Glomerular endothelial cell (primary cell): ENCODE results near the gene MARCO. TPM values are rescaled to one million over a fixed set of nuclear protein-coding genes. Genes with fewer than 3 reads are reported as not detected.

Source experiments
- DNase-seq: peaks from one replicate; pipeline ENCODE4 v3.0.0-alpha.2; 2011; ENCODE audit warnings: low read depth, low spot score; ENCODE audit errors: extremely low read depth
- total RNA-seq: library from RNA; depleted of rRNA; stranded (reverse); fragments of >200 nt; gene quantifications from 2 replicates; pipeline ENCODE4 v1.2.3, GENCODE V29; 2015

Gene MARCO
- total RNA-seq, 1 donor from 2014 or later, result not detected

DNA sequence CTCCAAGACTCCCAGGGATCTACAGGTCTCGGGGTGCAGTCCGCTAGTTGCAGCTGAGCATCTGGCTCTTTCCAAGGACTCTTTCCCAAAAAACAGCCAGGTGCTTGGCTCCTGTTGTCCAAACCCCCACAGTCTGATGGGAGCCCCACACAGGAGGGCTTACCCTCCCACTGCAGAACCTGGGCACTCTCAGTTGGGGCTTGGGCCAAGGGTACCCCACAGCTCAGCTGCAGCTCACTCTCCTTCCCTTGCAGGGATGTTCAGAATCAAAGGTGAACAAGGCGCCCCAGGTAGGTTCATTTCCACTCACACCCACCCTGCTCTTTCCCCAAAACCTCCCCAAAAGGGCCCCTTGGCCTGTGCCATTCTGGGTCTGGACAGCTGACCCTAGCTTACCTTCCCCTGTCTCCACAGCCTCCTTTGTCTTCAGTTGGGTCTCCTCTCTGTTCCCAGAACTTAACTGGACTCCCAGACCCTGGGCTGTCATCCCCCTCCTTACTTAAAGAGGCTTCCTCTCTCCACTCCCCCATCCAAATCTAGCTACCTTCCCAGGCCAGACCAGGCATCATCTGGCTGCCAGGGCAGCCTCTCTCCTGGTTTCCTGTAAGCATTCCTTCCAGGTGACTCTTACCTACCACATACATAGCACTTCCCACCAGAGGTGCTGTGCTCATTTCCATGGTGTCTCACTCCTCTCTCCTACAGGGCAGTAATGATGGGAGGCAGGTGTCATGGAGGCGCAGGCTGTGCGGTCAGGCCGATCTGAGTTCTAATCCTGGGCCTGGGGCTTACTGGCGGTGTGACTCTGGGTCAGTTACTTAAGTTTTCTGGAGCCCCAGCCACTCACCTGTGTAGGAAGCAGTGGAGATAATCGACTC, 29.5 kb downstream of the MARCO start:
- DNase-seq, result no peak

GRCh38 chr2:118973542-118973951, 31.6 kb downstream of the MARCO start:
- DNase-seq, result no peak

- DNase-seq, result no peak
These were observed 32.4 kb downstream of the MARCO start for GRCh38 chr2:118974103-118974993.

DNA sequence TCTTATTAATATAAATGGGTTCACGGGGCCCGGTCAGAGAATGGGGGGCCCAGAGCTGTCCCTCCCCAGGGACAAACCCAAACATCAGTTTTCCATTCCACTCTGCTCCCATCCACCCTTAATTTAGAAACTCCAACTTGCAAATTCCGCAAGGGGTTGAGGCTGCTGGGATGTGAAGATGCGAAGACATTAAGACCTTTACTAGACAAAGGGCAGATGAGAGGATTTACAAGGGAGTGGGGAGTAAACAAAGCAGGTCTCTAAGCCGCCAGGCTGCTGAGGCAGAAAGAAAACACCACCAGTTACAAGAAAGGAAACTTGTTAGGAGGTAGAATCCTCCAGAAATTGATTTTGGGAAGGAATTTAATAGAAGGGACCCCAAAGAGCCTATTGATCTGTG, 33.1 kb downstream of the MARCO start:
- no peak for DNase-seq

DNA sequence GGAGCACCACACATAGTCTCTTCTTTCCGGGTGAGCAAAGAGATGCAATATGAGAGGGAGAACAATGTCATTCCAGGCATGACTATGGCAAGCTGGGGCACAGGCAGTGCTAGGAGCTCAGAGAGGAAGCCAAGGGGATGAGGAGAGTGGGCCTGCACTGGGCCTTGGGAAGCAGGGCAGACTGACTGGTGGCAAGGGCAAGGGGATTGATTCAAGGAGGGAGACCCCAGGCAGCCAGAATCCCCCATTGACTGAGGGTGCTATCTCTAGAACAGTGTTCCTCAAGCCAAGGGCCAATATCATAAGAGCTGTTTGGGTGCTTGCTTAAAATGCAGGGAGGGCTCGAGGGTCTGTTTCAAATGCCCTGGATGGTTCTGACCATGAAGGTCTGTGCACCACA, 36.1 kb downstream of the MARCO start:
- no peak for DNase-seq

DNA sequence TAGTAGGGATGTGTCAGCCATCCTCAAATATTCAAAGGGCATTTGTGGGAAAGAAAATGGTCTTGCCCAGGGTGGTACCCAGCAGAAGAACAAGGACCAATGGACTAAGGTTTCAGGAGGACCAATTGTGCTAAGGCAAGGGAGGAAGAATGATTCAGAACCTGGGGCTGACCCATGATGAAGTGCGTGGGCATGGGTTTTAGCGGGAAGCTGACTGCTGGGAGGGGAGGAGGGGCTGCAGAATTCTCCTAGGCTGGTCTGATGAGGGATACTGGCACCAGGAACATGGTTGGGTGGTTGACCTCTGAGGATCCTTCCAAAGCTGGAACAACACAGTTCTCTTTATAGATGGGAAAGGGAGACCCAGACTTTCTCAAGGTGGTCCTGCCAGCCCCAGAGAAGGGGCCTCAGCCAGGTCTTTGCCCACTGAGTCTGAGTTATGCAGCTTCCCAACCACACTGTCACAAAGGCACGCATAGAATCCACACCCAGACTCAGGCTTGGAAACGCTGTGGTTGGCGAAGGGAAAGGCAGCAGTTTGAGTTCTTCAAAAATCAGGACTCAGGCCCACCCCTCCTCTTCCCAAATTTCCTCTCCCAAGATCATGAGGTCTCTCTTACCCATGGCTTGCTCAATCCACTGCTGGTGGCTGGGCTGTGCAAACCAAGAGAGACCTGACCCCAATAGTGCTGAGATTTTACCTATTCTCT, 37.3 kb downstream of the MARCO start:
- no peak for DNase-seq

DNA sequence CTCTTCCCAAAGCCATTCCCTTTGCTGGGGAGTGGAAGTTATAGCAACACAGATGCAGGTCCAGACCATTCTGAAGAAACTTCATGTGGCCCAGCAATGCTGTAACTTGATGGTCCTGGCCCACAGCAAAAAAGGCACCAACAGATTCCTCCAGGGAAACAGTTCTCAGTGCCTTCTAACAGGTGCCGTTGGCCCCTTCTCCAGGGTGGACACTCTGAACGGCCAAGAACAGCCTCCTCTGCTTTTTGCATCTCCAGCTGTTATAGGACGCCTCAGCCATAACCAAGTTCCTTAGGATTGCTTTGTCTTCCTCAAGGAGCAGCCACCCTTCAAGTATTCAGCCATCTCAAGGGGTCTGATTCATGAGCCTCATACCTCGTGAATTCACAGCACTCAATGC, 38.0 kb downstream of the MARCO start:
- DNase-seq, result no peak

DNA sequence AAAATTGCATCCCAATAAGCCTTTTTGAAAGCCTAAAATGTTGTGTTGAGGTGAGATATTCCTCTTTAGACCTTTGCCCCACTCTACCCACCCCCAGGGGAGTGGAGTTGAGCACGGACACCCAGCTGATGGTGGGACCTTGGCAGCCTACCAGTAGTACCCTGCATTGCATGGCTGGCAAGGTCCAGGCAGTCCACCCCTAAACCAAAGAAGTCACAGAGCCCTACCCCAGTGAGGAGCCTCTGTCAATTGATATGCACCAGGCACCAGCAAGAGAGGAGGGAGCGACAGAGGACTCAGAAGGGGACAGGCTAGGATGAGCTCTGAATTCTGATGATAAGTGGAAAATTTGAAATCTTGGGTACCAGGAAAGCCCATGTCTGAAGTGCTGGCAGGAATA, 38.6 kb downstream of the MARCO start:
- DNase-seq, result no peak

- DNase-seq, result no peak
These were observed 39.6 kb downstream of the MARCO start for GRCh38 chr2:118981632-118982031.

DNA sequence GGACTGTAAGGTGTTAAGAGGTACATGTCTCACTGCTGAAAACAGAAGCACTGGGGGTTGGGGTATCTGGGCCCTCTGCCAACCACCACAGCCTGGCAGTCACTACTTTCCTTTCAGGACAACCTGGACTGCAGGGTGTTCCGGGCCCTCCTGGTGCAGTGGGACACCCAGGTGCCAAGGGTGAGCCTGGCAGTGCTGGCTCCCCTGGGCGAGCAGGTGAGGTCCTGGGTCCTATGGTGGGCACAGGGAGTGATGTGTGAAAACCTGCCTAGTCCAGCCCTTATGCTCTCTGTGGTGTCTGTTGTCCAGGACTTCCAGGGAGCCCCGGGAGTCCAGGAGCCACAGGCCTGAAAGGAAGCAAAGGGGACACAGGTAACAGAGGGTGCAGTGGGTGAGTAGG, 40.0 kb downstream of the MARCO start:
- DNase-seq, result no peak

- DNase-seq, result no peak
These were observed 41.1 kb downstream of the MARCO start for GRCh38 chr2:118983133-118983532.

DNA sequence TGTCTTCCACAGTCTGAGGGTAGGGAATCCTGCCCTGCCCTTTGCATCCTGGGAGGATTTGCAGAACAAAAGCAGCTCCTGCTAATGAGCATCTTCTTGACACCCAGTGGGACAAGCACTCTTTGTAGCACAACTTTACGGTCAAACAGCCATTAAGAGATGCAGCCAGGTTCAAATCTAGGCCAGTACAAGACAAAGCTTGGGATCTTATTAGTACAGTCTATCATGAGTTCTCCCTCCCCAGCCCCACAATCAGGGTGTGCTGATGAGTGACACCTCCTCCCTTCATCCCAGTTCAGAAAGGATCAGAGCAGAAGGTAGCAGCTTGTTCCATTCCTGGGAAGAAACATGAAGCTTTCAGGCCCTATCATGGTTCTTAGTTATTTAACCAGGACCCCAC, 41.9 kb downstream of the MARCO start:
- DNase-seq, result no peak

DNA sequence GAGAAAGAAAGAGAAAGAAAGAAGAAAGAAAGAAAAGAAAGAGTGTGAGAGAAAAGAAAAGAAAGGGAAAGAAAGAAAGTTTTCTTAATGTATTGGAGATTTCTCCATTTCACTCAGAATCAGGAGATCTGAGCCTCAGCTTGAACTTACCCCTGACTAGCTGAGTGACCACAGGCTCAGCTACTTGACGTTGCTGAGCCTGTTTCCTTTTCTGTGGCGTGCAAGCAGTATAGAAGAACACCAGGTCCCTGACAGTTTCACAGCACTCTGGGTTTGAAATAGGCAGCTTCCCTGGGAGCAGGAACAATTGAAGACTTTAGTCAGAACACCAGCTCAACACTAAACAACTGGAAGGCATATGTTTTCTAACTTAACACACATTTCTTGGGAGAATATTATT, 44.7 kb downstream of the MARCO start:
- DNase-seq, result no peak

DNA sequence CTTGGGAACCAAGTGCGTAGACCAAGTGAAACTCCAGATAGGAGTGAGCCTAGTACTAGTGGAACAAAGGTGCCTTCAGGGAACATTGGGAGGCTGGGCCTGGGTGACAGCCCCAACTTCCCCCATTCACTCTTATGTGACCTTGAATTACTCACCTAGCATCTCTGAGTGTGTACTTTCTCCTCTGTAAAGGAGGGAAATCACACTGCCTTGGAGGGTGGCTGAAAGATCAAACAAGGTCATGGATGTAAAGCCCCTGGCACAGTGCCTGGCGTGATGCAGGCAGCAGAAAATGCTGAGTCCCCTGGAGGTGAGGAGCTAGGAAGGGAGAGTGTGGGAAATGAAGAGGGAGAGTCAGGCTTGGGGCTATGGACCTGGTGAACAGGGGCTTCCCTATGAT, 45.9 kb downstream of the MARCO start:
- DNase-seq, result no peak

- no peak for DNase-seq
These were observed 46.7 kb downstream of the MARCO start for GRCh38 chr2:118988706-118989105.

- no peak for DNase-seq
These were observed 47.5 kb downstream of the MARCO start for GRCh38 chr2:118989481-118989880.

- DNase-seq, result no peak
These were observed 49.0 kb downstream of the MARCO start for GRCh38 chr2:118990757-118991545.

DNA sequence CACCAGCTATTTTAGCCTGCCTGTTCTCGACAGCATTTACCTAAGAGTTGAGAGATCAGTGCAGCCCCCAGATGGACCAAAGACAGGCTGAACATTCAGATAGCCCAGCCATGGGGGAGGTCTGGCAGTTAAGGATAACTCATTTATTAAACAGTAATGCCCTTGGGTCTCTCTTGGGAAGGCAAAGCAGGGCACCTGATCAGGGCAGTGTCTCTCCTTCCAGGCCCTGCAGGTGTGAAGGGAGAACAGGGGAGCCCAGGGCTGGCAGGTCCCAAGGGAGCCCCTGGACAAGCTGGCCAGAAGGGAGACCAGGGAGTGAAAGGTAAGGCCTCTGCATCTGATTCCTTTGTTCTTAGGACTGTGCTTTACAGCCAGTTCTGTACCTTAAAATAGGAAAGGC, 49.6 kb downstream of the MARCO start:
- DNase-seq, result no peak

DNA sequence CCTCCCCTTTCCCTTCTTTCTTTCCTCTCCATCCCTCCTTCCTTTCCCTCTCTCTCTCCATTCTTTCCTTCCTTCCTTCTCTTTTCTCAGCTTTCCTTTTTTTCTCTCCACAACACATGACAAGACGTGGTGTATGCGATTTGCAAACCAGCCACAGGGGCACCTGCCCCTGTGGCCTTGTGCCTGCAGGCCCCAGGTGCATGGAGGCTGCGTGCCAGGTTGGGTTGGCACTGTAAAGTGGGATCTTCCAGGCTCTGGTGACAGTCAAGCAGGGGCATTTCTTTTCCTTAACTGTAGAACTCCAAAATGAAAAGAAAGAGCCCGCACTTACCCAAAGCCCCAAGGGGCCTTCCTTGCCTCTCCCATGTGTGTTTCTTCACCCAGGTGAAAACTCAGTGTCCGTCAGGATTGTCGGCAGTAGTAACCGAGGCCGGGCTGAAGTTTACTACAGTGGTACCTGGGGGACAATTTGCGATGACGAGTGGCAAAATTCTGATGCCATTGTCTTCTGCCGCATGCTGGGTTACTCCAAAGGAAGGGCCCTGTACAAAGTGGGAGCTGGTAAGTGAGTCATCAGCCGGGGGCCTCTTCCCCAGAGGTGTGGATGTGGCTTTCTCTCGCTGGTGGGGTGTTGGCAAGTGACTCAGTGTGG, 50.9 kb downstream of the MARCO start:
- no peak for DNase-seq

- no peak for DNase-seq
These were observed 51.4 kb downstream of the MARCO start for GRCh38 chr2:118993392-118993752.
